A673 (cell line): ENCODE measurements around the gene PILRA. TPM values are rescaled to one million over a fixed set of nuclear protein-coding genes. Genes with fewer than 3 reads are reported as not detected.
"Not testable (repeated sequence)": the region's sequence is repeated elsewhere in the genome, so short reads cannot be mapped to it uniquely, and the experiment has no call there.

Source experiments
- BruUV-seq: library from RNA; stranded (reverse); fragments of 400-500 nt; replicated peaks from 2 replicates; lab custom pipeline; 2021; lab: Mats Ljungman, UMichigan
- CTCF ChIA-PET: fragments of 300-600 bp; sonication (Branson Sonifier 250); formaldehyde crosslinking; loops from one replicate; lab custom pipeline; 2022; ENCODE audit warnings: antibody characterized with exemption; lab: Charles Lee
- POLR2A ChIA-PET: fragments of 300-600 bp; sonication (Branson Sonifier 250); formaldehyde crosslinking; loops from one replicate; lab custom pipeline; 2022; ENCODE audit warnings: antibody characterized with exemption; ENCODE audit not compliant: low non-redundant PET; lab: Charles Lee
- DNase-seq: peaks from one replicate; pipeline ENCODE4 v3.0.0-alpha.2; 2015; ENCODE audit warnings: low spot score
- H3K27ac ChIP-seq: fragments of 200-600 bp; sonication (generic); 2 replicates; pipeline ENCODE4 v1.5.1; 2016; ENCODE audit warnings: mixed run types, low read depth, mild to moderate bottlenecking, mixed read lengths, antibody characterized with exemption, low read length; ENCODE audit not compliant: poor library complexity, severe bottlenecking
- H3K27me3 ChIP-seq: fragments of 200-600 bp; sonication (generic); replicated peaks from 2 replicates; pipeline ENCODE4 v1.6.1; 2017; ENCODE audit warnings: mixed run types, low read depth, mild to moderate bottlenecking, mixed read lengths, antibody characterized with exemption, low read length; ENCODE audit not compliant: insufficient read depth, poor library complexity
- H3K36me3 ChIP-seq: fragments of 200-600 bp; sonication (generic); 2 replicates; pipeline ENCODE4 v1.6.1; 2016; ENCODE audit warnings: mixed run types, mild to moderate bottlenecking, mixed read lengths, antibody characterized with exemption, low read length; ENCODE audit not compliant: insufficient read depth, poor library complexity, severe bottlenecking
- H3K4me1 ChIP-seq: fragments of 200-600 bp; sonication (generic); 2 replicates; pipeline ENCODE4 v1.6.1; 2017; ENCODE audit warnings: mixed run types, mild to moderate bottlenecking, mixed read lengths, antibody characterized with exemption, low read length; ENCODE audit not compliant: insufficient read depth, poor library complexity, severe bottlenecking
- H3K4me3 ChIP-seq: fragments of 200-600 bp; sonication (generic); 2 replicates; pipeline ENCODE4 v1.5.1; 2016; ENCODE audit warnings: low read depth, mixed run types, mild to moderate bottlenecking, mixed read lengths, low read length; ENCODE audit not compliant: poor library complexity, severe bottlenecking
- H3K9me3 ChIP-seq: fragments of 200-600 bp; sonication (generic); 2 replicates; pipeline ENCODE4 v1.6.1; 2016; ENCODE audit warnings: mixed run types, low read depth, mild to moderate bottlenecking, mixed read lengths, antibody characterized with exemption, low read length; ENCODE audit not compliant: poor library complexity, severe bottlenecking
- EZH2 ChIP-seq: fragments of 200-600 bp; sonication (generic); IDR thresholded peaks from 2 replicates; pipeline ENCODE4 v1.6.1; 2017; ENCODE audit warnings: borderline replicate concordance, low read depth, mild to moderate bottlenecking, mixed read lengths, antibody characterized with exemption, low read length; ENCODE audit not compliant: poor library complexity, severe bottlenecking
- intact Hi-C: fragments of 100-400 bp; cut with micrococcal nuclease; formaldehyde crosslinking; loops from one replicate; pipeline ENCODE4 v1.10.0; 2022; ENCODE audit not compliant: unreplicated experiment
- total RNA-seq: library from RNA; stranded (reverse); gene quantifications from 2 replicates; pipeline ENCODE4 v1.2.3, GENCODE V29; 2021
- TF ChIP-seq, protein P1 (sequence below): fragments of 300-800, 200-600 bp; sonication (generic); conservative IDR thresholded peaks from 2 replicates; pipeline ENCODE4 v1.5.1; 2017; ENCODE audit warnings: low read depth, mild to moderate bottlenecking, antibody characterized with exemption, low read length, moderate library complexity, mixed read lengths

The PILRA gene
- total RNA-seq, 1 experiment from 2014 or later = 1.5 TPM

DNA sequence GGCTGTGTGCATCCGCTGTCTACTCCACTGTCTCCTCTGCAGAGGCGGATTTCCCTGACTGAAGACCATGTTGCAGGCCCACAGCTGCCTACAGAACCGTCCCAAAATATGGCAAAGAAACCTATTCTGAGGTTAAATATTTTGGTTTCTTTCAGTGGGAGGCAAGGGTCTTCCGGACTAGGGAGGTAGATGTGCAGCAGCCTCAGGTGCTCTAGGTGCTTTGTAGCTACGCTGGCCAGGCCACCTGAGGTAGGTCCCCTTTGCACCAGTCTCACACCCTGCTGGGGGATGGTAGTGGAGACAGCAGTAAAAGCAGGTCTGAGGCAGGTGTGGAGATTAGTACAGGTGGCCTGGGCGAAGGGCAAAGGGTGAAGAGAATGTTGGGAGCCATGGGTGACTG lies 23.5 kb upstream of the PILRA start:
- Histone ChIP-seq H3K27me3 (no peaks in the 10 kb centered on the region), H3K4me1 (no peaks in the 10 kb centered on the region), H3K9me3 (no peaks in the 10 kb centered on the region), H3K4me3 (no peak overlapping the region), H3K27ac (no peak overlapping the region), H3K36me3 (peaks cover 57% of the 10 kb centered on the region)
- ChIA-PET CTCF (no interaction called here), POLR2A (no interaction called here)
- no peak for TF ChIP-seq EZH2
- TF ChIP-seq, protein P1, sequence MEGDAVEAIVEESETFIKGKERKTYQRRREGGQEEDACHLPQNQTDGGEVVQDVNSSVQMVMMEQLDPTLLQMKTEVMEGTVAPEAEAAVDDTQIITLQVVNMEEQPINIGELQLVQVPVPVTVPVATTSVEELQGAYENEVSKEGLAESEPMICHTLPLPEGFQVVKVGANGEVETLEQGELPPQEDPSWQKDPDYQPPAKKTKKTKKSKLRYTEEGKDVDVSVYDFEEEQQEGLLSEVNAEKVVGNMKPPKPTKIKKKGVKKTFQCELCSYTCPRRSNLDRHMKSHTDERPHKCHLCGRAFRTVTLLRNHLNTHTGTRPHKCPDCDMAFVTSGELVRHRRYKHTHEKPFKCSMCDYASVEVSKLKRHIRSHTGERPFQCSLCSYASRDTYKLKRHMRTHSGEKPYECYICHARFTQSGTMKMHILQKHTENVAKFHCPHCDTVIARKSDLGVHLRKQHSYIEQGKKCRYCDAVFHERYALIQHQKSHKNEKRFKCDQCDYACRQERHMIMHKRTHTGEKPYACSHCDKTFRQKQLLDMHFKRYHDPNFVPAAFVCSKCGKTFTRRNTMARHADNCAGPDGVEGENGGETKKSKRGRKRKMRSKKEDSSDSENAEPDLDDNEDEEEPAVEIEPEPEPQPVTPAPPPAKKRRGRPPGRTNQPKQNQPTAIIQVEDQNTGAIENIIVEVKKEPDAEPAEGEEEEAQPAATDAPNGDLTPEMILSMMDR = no peak
- BruUV-seq = no TSS peak
- no peak for DNase-seq
- intact Hi-C loops = no loop called here

DNA sequence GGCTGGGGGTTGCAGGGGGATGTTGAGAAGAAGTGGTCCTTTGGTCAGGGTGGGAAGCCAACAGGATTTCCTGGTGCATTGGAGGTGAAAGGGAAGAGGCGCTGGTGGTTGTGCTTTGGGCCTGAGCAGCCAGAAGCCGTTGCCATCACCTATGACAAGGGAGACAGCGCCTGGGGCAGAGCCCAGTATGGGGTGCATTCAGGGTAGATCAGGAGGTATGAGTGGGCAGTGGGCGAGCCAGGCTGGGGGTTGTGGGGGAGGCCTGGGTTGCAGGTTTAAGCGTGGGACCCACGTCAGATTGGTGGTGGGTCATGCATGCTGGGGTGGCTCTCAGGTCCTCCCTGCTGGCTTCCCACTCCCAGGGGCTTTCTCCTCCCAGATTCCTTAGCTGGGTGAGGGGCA lies 21.6 kb upstream of the PILRA start:
- no TSS peak for BruUV-seq
- TF ChIP-seq, protein P1 = no peak
- TF ChIP-seq EZH2 = no peak
- intact Hi-C loops = no loop called here
- no peak for DNase-seq
- Histone ChIP-seq H3K27me3 (no peaks in the 10 kb centered on the region), H3K27ac (no peak overlapping the region), H3K4me1 (no peaks in the 10 kb centered on the region), H3K4me3 (no peak overlapping the region), H3K9me3 (no peaks in the 10 kb centered on the region), H3K36me3 (peaks cover 61% of the 10 kb centered on the region)
- CTCF ChIA-PET = no interaction called here
- POLR2A ChIA-PET = no interaction called here

DNA sequence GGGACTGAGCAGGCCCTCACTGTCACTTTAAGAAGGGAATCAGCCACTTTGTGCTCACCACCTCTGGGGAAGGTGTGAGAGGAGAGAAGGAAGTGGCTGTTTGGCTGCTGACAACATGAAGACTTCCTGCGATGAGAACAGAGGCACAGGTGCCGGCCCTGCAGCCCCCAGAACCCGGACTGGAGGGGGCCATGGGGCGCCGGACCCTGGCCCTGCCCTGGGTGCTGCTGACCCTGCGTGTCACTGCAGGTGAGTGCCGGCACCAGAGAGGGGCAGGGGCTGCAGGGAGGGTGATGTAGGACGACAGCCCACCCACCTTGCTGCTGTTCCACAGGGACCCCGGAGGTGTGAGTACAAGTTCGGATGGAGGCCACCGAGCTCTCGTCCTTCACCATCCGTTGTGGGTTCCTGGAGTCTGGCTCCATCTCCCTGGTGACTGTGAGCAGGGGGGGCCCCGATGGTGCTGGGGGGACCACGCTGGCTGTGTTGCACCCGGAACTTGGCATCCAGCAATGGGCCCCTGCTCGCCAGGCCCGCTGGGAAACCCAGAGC lies 21.0 kb upstream of the PILRA start:
- intact Hi-C loops, H3K4me1 ChIP-seq, H3K4me3 ChIP-seq, H3K27ac ChIP-seq, BruUV-seq, H3K9me3 ChIP-seq, H3K27me3 ChIP-seq, POLR2A ChIA-PET, CTCF ChIA-PET, DNase-seq: not testable (repeated sequence)
- H3K36me3 ChIP-seq = peaks cover 59% of the 10 kb centered on the region

DNA sequence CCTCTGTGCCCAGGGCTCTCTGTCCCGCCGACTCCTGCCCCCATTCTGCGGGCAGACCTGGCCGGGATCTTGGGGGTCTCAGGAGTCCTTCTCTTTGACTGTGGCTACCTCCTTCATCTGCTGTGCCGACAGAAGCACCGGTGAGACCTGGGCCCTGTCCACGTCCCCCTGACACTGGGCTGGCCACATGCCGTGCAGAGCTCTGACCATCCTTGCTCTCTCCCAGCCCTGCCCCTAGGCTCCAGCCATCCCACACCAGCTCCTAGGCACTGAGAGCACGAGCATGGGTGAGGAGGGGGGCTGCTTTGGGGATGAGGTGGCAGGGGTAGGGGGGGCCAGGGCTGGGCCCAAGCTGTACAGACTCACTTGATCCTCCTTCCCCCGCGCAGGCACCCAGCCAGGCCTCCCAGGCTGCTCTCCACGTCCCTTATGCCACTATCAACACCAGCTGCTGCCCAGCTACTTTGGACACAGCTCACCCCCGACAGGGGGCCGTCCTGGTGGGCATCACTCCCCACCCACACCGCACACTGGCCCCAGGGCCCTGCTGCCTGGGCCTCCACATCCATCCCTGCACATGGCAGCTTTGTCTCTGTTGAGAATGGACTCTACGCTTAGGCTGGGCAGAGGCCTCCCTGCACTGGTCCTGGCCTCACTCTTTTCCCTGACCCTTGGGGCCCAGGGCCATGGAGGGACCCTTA lies 20.2 kb upstream of the PILRA start:
- no peak overlapping the region for H3K27ac ChIP-seq
- H3K4me1 ChIP-seq = no peaks in the 10 kb centered on the region
- intact Hi-C loops = no loop called here
- CTCF ChIA-PET = no interaction called here
- POLR2A ChIA-PET = no interaction called here
- no TSS peak for BruUV-seq
- DNase-seq = no peak
- no peak overlapping the region for H3K4me3 ChIP-seq
- H3K27me3 ChIP-seq = no peaks in the 10 kb centered on the region
- TF ChIP-seq, protein P1 = no peak
- TF ChIP-seq EZH2 = no peak
- peaks cover 54% of the 10 kb centered on the region for H3K36me3 ChIP-seq
- no peaks in the 10 kb centered on the region for H3K9me3 ChIP-seq
